Stimulated activated CD8-positive, alpha-beta memory T cell treated with anti-CD3 and anti-CD28 coated beads, Interleukin-4, amount 100 ng/mL, for 4 hours (primary cell): Measurements from ENCODE around the gene MOAP1.
"Not testable (repeated sequence)": the region's sequence is repeated elsewhere in the genome, so short reads cannot be mapped to it uniquely, and the experiment has no call there.

Experiments
- DNase-seq, 2 donors: peaks; one replicate each; pipeline ENCODE4 v3.0.0-alpha.2; 2020; ENCODE audit warnings: low read depth in 2 of 2, low spot score in 1 of 2

The MOAP1 gene

GRCh38 chr14:93185349-93185720 is 638 bp upstream of the MOAP1 start:
- DNase-seq: no peak

- no peak for DNase-seq
Observed at GRCh38 chr14:93183596-93184317, 940 bp downstream of the MOAP1 start.

DNA sequence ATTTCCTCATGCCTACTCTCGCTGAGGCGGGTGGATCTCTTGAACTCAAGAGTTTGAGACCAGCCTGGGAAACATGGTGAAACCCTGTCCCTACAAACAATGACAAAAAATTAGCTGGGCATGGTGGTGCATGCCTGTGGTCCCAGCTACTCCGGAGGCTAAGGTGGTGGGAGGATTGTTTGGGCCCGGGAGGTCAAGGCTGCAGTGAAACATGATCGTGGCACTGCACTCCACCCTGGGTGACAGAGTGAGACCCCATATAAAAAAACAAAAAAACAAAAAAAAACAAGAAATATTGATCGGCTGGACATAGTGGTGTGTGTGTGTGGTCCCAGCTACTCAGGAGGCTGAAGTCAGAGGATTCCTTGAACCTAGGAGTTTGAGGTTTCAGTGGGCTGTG is 9.2 kb downstream of the MOAP1 start:
- DNase-seq: no peak

DNA sequence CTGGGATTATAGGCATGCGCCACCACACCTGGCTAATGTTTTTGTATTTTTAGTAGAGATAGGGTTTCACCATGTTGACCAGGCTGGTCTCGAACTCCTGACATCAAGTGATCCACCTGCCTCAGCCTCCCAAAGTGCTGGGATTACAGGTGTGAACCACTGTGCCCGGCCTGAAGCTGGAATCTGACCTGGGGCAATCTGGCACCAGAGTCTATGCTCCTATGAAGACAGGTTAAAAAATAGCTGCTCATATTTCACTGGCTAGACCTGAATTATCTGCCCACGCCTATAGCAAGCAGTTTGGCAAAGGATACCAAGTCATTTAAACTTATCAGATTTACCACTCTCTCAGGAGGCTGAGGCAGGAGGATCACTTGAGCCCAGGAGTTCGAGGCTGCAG is 10.0 kb downstream of the MOAP1 start:
- not testable (repeated sequence) for DNase-seq

DNA sequence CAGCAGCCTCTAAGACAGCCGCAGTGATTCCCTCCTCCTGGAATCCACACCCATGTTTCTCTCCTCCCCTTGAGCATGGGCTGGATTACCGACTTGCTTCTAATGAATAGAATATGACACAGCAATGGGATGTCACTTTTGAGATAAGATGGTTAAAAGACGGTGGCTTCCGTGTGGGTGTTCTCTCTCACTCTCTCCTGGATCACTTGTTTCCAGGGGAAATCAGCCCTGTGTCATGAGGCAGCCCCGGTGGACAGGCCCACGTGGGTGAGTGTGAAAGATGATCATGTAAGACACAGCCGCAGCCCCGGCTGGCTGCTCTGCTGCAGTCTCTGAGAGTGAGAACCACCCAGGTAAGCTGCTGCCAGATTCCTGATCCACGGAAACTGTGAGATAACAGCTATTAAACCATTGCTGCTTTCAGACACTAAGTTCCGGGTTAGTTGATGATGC is 10.7 kb downstream of the MOAP1 start:
- DNase-seq: no peak

DNA sequence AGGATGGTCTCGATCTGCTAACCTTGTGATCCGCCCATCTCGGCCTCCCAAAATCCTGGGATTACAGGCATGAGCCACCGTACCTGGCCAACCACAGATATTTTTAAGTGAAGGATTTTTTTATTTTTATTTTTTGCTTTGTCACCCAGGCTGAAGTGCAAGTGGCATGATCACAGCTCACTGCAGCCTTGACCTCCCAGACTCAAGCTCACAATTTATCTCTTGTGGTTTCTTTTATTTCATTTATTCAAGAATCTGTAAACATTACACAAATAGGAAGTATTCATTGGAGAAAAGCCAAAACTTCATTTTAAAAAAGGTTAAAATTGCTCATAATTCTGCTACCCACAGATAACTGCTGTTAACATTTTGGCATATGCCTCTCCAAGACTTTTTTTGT is 13.3 kb downstream of the MOAP1 start:
- DNase-seq: no peak

DNA sequence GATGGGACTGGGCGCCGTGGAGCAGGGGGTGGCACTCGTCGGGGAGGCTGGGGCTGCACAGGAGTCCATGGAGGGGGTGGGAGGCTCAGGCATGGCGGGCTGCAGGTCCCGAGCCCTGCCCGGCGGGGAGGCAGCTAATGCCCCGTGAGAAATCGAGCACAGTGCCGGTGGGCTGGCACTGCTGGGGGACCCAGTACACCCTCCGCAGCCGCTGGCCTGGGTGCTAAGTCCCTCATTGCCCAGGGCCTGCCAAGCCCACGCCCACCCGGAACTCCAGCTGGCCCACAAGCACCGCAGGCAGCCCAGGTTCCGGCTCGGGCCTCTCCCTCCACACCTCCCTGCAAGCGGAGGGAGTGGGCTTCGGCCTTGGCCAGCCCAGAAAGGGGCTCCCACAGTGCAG is 14.6 kb downstream of the MOAP1 start:
- not testable (repeated sequence) for DNase-seq

- not testable (repeated sequence) for DNase-seq
Observed at GRCh38 chr14:93169619-93170018, 15.1 kb downstream of the MOAP1 start.

- DNase-seq: not testable (repeated sequence)
Observed at GRCh38 chr14:93168610-93169009, 16.1 kb downstream of the MOAP1 start.

GRCh38 chr14:93165271-93166265 is 19.1 kb downstream of the MOAP1 start:
- not testable (repeated sequence) for DNase-seq

GRCh38 chr14:93163564-93163963 is 21.1 kb downstream of the MOAP1 start:
- DNase-seq: no peak

GRCh38 chr14:93161411-93161940 is 23.2 kb downstream of the MOAP1 start:
- DNase-seq: no peak

DNA sequence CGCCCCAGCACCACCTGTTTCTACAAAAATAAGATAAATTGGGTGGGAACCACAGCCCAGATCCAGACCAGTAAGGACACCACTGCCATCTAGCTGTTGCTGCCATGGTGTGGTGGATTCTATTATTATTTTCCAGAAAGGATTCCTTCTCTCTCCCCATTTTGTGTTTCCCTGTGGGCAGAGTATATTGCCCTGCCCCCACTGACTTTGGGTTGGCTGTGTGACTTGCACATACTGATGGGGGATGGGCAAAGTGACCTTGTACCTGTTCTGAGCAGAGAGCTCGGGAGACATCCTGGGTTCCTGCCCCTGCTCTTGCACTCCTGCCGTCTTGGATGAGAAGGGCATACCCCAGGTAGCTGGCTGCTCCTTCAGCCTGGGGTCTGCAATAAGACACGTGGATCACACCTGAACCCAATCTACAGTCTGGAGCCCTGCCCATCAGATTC is 24.3 kb downstream of the MOAP1 start:
- no peak for DNase-seq

GRCh38 chr14:93159625-93160352 is 24.9 kb downstream of the MOAP1 start:
- not testable (repeated sequence) for DNase-seq

DNA sequence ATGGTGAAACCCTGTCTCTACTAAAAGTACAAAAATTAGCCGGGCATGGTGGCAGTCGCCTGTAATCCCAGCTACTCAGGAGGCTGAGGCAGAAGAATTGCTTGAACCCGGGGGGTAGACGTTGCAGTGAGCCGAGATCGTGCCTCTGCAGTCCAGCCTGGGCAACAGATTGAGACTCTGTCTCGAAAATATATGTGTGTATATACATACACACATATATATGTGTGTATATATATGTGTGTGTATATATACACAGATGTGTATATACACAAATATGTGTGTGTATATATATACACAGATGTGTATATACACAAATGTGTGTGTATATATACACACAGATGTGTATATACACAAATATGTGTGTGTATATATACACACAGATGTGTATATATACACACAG is 26.3 kb downstream of the MOAP1 start:
- not testable (repeated sequence) for DNase-seq

DNA sequence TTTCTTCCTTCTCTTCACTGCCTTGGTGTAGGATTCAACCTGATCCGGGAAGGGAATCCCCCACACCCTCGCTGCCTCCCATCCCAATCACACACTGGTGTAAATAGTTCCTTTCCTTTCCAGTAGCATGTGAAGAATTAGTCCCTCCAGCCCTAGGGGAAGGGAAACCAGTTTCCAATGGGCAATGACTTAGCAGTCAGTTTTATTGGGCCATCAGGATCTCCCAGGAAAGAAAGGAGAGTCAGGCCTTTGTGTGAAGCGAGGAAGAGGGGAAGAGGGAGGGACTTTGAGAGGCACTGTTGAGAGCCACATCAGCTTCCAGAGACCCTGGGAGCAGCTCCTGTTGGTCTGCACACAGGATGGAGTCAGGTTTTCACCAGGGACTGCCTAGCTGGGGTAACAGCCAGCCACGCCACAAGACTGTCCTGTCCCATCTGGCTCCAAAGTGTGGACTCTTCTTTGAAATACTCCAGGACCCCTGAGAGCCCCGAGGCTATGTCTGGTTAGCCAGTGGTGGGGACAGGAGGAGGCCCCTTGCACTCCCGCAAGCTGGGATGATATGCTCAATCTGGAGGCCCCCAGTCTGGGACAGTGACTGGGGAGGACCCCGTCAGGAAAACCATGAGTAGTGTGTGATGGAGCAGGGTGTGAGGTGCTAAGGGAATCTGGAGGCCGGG is 27.9 kb downstream of the MOAP1 start:
- no peak for DNase-seq

- DNase-seq: no peak
Observed at GRCh38 chr14:93155667-93156066, 29.0 kb downstream of the MOAP1 start.

DNA sequence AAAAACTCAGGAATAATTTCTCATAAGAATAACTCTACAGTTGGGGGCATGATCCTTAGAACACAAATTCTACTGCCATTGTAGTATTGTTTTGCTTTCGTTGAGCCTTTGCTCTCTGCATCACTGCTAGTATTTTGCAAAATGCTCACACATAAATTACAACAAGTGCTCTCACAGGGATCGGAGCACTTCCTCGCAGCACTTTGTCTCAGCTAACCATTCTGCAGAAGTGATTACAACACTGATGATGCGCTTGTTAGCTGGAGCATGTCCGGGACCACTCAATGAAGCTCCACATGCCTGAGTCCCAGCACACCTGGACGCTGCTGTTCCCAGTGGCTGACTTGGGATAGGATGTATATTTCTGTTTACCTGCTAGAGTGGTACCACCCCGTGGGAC is 31.6 kb downstream of the MOAP1 start:
- no peak for DNase-seq

- no peak for DNase-seq
Observed at GRCh38 chr14:93150227-93151208, 34.2 kb downstream of the MOAP1 start.
